GM21619 (cell line): ENCODE measurements around the gene SNRK.

Experiments
- ATAC-seq: cut with Tn5 transposase; IDR thresholded peaks from one replicate; pipeline ENCODE4 v1.9.1; 2021; ENCODE audit not compliant: unreplicated experiment

Gene SNRK, protein sequence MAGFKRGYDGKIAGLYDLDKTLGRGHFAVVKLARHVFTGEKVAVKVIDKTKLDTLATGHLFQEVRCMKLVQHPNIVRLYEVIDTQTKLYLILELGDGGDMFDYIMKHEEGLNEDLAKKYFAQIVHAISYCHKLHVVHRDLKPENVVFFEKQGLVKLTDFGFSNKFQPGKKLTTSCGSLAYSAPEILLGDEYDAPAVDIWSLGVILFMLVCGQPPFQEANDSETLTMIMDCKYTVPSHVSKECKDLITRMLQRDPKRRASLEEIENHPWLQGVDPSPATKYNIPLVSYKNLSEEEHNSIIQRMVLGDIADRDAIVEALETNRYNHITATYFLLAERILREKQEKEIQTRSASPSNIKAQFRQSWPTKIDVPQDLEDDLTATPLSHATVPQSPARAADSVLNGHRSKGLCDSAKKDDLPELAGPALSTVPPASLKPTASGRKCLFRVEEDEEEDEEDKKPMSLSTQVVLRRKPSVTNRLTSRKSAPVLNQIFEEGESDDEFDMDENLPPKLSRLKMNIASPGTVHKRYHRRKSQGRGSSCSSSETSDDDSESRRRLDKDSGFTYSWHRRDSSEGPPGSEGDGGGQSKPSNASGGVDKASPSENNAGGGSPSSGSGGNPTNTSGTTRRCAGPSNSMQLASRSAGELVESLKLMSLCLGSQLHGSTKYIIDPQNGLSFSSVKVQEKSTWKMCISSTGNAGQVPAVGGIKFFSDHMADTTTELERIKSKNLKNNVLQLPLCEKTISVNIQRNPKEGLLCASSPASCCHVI

DNA sequence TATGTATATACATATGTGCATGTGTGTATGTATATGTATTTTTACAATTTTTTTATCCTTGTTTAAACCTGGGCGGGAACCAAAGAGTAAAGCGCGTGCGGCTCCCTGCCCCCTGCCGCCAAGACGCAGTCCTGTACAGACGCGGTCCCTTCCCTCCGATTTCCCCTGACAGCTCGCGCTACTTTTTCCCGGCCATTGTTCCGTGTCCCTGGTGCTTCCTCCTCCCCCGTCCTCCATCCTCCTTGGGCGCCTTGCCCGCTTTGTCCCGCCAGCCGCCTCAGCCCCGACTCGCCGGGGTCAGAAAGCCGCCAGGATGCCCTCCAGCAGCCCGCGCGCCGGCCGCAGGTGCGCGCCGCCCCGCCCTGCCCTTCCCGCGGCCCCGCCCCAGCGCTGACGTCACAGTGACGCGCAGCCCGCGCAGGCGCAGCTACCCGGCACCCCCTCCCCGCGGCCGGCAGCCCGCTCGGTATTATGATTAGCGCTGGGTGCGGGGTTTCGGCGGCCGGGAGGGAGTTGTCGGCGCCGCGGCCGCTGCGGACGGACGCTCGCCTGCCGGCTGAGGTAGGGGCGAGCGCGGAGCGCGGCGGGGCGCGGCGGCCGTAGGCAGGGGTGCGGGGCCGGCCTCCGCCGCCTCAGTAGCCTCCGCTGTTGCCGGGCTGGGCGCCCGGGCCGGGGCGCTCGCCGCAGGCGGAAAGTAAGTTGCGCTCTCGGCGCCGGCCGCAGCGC, at the start of gene SNRK:
Gene SNRK (plus strand): TSS at position 426 of the 726 bp plus-strand sequence. CDS start 16,664 bp downstream, outside the sequence.
- ATAC-seq: peak; percentile 78

- no peak for ATAC-seq
Measured at GRCh38 chr3:43238801-43239200, 47.5 kb upstream of the SNRK start.

DNA sequence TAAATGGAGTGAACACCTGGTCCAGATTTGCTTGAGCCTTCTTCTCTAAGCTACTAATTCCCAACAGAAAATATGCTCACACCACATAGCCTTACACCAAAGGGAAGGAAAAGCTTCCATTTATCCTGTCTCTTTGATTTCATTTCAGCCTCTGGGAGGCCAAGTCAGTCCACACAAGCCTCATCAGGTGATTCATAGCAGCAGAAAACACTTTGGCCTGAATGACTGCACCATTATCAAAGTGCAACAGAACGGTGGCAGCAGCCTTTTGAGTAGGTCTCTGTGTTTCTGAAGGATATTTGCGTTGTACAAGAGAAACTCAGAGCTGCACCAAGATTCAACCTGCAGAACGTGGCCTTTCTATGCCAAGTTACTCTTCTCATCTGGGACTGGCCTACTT, 46.6 kb upstream of the SNRK start:
- ATAC-seq: no peak

DNA sequence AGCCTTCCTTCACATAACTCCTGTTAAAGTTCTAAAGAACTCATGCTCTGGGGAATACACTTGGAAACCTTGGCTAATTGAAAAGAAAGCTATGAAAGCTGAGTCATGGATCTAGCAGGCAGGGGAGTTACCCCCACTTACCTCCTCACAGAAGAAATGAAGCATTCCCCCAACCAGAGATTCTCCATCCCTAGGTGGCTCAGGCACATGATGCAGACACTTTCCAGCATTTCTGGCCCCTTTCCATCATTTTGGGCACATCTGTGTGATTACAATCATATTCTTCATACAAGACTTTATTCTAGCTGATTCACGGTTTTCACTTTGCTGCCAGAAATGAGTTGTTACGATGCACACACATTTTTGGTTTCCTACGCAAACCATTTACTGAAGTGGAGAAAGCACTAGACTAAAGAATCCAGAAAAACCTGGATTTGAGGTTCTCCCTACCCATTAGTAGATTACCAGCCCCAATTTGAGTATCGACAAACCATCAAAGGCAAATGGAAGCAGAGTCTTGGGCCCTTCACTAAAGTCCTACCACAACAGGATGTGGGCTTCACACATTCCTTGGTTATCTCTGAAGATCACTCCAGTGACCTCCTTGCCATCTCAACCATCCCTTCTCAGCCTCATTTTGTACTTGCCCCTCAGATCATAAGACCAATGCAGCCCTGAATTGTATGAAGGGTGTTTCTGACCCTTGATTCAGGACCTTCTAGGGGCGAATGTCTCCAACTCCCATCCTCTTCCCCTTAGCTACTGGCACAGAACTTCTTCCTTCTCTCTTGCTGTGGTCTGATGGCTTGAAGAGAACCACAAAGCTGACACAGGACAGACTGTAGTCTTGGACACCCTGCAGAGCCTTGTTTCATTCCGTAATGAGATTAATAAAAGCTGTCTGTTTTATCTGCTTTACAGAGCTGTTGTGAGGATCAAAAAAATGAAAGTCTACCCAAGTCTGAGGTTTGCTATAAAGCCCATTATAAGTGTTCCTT, 42.5 kb upstream of the SNRK start:
- ATAC-seq: no peak

DNA sequence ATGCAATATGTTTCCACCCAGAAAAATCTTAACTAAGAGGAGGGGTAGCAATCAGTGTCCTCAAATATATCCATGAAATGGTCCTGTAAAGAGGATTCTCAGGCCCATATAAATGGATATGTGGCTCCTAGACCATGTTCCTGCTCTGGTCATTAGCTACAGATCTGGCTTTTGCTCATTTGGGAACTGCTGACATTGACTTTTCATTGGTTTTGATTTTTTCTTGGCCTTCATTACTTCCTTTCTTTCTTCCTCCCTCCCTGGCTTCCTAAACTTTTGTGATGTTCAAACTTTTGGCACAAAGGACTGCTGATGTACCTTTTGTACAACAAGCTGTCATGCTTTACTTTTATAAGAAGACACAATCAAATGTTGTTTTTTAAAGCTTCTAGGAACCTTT, 41.6 kb upstream of the SNRK start:
- no peak for ATAC-seq

- ATAC-seq: no peak
Measured at GRCh38 chr3:43246976-43247375, 39.4 kb upstream of the SNRK start.

GRCh38 chr3:43247561-43248184, 38.7 kb upstream of the SNRK start:
- no peak for ATAC-seq

GRCh38 chr3:43248185-43248583, 38.2 kb upstream of the SNRK start:
- ATAC-seq: no peak

GRCh38 chr3:43248973-43249372, 37.4 kb upstream of the SNRK start:
- no peak for ATAC-seq

GRCh38 chr3:43249405-43249804, 36.9 kb upstream of the SNRK start:
- no peak for ATAC-seq

DNA sequence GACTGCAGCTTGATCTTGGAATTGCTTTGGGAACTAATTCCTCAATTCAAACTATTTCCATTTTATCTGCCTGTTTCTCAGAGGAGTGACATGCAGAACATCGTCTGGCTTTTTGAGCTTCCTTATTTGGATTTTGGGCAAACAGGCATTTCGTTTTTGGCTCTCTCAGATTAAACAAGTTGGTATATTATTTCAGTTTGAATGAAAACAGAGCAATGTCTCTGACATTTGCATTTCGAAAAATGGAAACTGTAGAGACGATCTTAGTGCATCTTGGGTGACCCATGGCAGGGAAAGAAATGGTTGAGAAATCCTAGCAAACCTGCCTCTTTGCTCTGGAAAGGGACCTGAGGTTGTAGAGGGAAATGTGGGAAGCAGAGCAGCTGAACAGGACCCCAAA, 33.0 kb upstream of the SNRK start:
- ATAC-seq: no peak

DNA sequence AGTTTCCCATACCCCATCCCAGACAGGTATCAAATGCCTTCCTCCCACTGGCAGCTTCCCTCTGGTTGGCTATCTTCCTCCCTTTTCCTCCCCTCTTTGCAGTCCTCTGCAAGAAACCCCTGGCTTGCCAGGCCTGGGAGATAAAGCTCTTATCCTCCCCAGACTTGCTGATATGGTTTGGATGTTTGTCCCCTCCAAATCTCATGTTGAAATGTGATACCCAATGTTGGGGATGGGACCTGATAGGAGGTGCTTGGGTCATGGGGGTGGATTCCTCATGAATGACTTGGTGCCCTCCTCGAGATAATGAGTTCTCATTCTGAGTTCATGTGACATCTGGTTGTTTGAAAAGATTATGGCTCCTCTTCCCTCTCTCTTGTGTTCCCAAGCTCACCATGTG, 32.2 kb upstream of the SNRK start:
- ATAC-seq: no peak

- no peak for ATAC-seq
Measured at GRCh38 chr3:43255662-43256061, 30.7 kb upstream of the SNRK start.

DNA sequence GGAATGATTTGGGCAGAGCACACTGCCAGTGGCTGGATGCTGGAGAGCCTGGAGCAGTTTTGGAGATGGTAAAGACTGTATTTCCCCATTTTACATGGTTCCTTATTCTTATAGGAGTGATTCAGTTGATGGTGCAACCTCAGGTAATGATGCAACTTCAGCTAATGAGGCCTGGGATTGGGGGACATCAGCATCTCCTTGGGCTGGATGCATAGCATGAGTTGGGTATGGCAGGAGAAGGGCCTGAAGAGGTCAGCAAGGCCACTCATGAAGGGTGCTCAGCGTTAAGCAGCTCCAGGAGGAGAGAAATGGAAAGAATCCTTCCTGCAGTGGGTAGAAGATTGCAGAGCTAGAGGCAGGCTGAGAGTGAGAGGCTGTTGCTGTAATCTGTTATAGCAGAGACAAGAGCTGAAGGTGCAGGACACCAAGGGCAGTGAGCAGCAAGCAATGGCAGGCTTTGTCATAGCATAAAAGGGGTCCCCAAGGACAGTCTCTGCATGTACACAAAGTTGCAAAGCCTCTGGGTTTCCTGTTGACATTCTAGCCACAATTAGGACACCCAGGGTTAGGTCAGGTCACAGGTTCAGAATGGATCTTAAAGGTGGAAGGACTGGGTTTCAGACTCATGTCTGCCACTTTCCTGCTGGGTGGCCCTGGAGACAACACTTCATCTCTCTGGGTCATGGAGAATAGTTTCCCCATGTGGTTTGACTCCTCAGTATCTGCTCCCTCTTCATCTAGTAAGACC, 29.5 kb upstream of the SNRK start:
- no peak for ATAC-seq

GRCh38 chr3:43257850-43258249, 28.5 kb upstream of the SNRK start:
- ATAC-seq: no peak

- no peak for ATAC-seq
Measured at GRCh38 chr3:43259626-43260025, 26.7 kb upstream of the SNRK start.

GRCh38 chr3:43260412-43260811, 25.9 kb upstream of the SNRK start:
- no peak for ATAC-seq

DNA sequence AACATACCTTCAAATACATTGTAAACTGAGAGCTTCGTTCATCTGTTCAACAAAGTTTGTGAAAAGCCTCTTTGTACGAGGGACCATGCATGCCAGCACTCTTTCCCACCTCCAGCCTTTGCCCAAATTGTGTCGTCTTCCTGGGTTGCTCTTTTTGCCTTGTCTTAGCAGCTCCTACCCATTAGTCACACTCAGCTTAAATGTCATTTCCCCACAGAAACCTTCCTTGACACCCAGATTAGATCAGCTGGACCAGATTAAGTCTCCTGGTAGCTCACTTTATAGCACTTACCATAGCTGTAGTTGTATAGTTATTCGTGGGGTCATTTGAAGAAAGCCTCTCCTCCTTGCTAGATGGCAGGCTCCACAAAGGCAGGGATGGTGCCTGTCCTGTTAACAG, 24.1 kb upstream of the SNRK start:
- ATAC-seq: no peak

DNA sequence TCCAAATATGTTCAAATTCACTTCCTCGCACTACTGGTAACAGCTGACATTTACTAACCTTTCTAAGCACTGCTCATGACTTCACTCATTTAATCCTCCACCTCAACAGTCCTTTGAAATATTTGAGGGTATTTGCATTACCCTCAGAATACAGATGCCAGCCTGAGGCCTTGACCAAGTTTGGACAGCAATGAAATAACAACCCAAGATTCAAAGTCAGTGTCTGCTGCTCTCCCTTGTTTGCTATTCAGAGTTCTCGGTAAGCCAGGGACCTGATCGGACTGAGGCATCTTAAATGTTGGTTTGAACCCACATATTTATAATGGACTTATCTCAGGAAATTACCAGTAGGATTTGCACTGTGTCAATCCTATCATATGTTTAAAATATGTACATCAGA, 19.9 kb upstream of the SNRK start:
- ATAC-seq: no peak
